GM10248 (cell line): ENCODE data around the gene KCNH4.

Experiments
- CTCF ChIA-PET: fragments of 300-600 bp; sonication (Branson Sonifier 250); formaldehyde crosslinking; extraction: SDS; loops from one replicate; lab custom pipeline; 2021; ENCODE audit warnings: antibody characterized with exemption; lab: Yijun Ruan, JAX
- POLR2A ChIA-PET: fragments of 350-650 bp; sonication (Branson Sonifier 250); formaldehyde crosslinking; extraction: SDS; loops from one replicate; lab custom pipeline; 2020; ENCODE audit warnings: antibody characterized with exemption; lab: Yijun Ruan, JAX
- DNase-seq: peaks from one replicate; pipeline ENCODE4 v3.0.0; 2012; ENCODE audit errors: extremely low spot score
- CTCF ChIP-seq: IDR thresholded peaks from 2 replicates; pipeline ENCODE4 v1.5.1; 2012; ENCODE audit warnings: mild to moderate bottlenecking, low read depth; ENCODE audit errors: extremely low read depth, missing control alignments, control extremely low read depth

KCNH4 gene

GRCh38 chr17:42180922-42181850 is at the start of gene KCNH4:
Gene KCNH4, minus strand, starts transcription at chr17:42181142. Its CDS starts 197 bp downstream, at chr17:42180945.
- DNase-seq, result peak; percentile 93
- CTCF ChIA-PET, result interaction anchor here (0.7 to 6.3 kb wide), 34 partner anchors 8 to 616 kb away, joined by 3 to 53 read pairs (median 4); partner anchors contain the start of genes DNAJC7, GHDC, KAT2A and NKIRAS2
- peak; percentile 81 for TF ChIP-seq CTCF
- POLR2A ChIA-PET, result no interaction called here

- TF ChIP-seq CTCF, result no peak
- DNase-seq, result no peak
- ChIA-PET CTCF (interaction anchor here (1.2 to 4.1 kb wide), 4 partner anchors 8 to 29 kb away, joined by 3 to 15 read pairs (median 5); no protein-coding TSS in a partner anchor), POLR2A (no interaction called here)
Measured at GRCh38 chr17:42230225-42230624, 49.3 kb upstream of the KCNH4 start.

- CTCF ChIA-PET, result interaction anchor here (1.3 to 2.2 kb wide), 2 partner anchors 15 kb away, joined by 3 to 7 read pairs; no protein-coding TSS in a partner anchor
- POLR2A ChIA-PET, result no interaction called here
- no peak for TF ChIP-seq CTCF
- no peak for DNase-seq
Measured at GRCh38 chr17:42227849-42228700, 47.1 kb upstream of the KCNH4 start.

GRCh38 chr17:42225646-42226045 is 44.7 kb upstream of the KCNH4 start:
- CTCF ChIA-PET, result interaction anchor here (1.1 kb wide), 1 partner anchor 34 kb away, joined by 3 read pairs; no protein-coding TSS in a partner anchor
- DNase-seq, result no peak
- POLR2A ChIA-PET, result no interaction called here
- no peak for TF ChIP-seq CTCF

GRCh38 chr17:42224651-42225050 is 43.7 kb upstream of the KCNH4 start:
- CTCF ChIA-PET, result interaction anchor here (3.0 kb wide), 1 partner anchor 29 kb away, joined by 27 read pairs; the partner anchor contains the start of gene GHDC

More at GRCh38 chr17:42224651-42225050, 43.7 kb upstream of the KCNH4 start:
- DNase-seq, result no peak
- no peak for TF ChIP-seq CTCF
- POLR2A ChIA-PET, result no interaction called here
